ENCODE results near the gene TSC1. TPM values are rescaled to one million over a fixed set of nuclear protein-coding genes. Genes with fewer than 3 reads are reported as not detected.
A peak's percentile ranks its signal among the peaks of the same experiment; 100 is the strongest.
"Not testable (repeated sequence)": the region's sequence is repeated elsewhere in the genome, so short reads cannot be mapped to it uniquely, and the experiment has no call there.

Gene TSC1
- 10 to 100 TPM; 24.4 to 49.1 (median 42.0) TPM for total RNA-seq
- 10 to 100 TPM; 18.9 to 32.9 TPM for polyA plus RNA-seq
- long read RNA-seq, donor 1, partial matches to known transcripts: 15 of 40 reads
- long read RNA-seq, donor 1, other reads (novel, unspliced or antisense): 23 of 40 reads
- long read RNA-seq, donor 2, full-length matches to known transcripts: 9 of 9 reads
- long read RNA-seq, donor 2, partial matches to known transcripts: 0 of 9 reads
- long read RNA-seq, donor 2, other reads (novel, unspliced or antisense): 0 of 9 reads
- long read RNA-seq, donor 3, full-length matches to known transcripts: 4 of 13 reads
- long read RNA-seq, donor 3, partial matches to known transcripts: 1 of 13 reads
- long read RNA-seq, donor 3, other reads (novel, unspliced or antisense): 8 of 13 reads

- Histone ChIP-seq H3K36me3 (no peaks in the 10 kb centered on the region), H3K4me3 (peak within 1 kb of the TSS; percentile 98), H3K27ac (peak within 1 kb of the TSS; percentile 99), H3K9me3 (no peaks in the 10 kb centered on the region), H3K27me3 (no peaks in the 10 kb centered on the region), H3K4me1 (ENCODE audit: insufficient read depth) (peaks cover 3% of the 10 kb centered on the region)
- intact Hi-C loops (cut with DNase I): no loop called here
- TF ChIP-seq EP300 (IDR thresholded peaks at IDR 0.05): peak; percentile 83
- TF ChIP-seq CTCF (IDR thresholded peaks at IDR 0.05): no peak
- peak; percentile 58 for TF ChIP-seq POLR2A (IDR thresholded peaks at IDR 0.05)
- 0% methylated on average over 72 of the region's 72 CpGs for WGBS, 3 donors
- DNase-seq: peak; percentile 97 to 99 (median 99)
Measured at GRCh38 chr9:132944294-132945185, at the start of gene TSC1. TSC1 (minus strand) TSS chr9:132944616; CDS start chr9:132928872, 15,744 bp downstream.

GRCh38 chr9:132993511-132993939 is 49.1 kb upstream of the TSC1 start:
- H3K27me3 ChIP-seq: no peaks in the 10 kb centered on the region
- no peaks in the 10 kb centered on the region for H3K9me3 ChIP-seq
- DNase-seq: no peak
- no peak overlapping the region for H3K27ac ChIP-seq
- intact Hi-C loops (cut with DNase I): no loop called here
- no peaks in the 10 kb centered on the region for H3K36me3 ChIP-seq
- 66 to 75% (median 74%) methylated on average over 14 of the region's 14 CpGs for WGBS, 3 donors
- no peak overlapping the region for H3K4me3 ChIP-seq
- TF ChIP-seq CTCF (IDR thresholded peaks at IDR 0.05): no peak
- TF ChIP-seq POLR2A (IDR thresholded peaks at IDR 0.05): no peak
- no peak for TF ChIP-seq EP300 (IDR thresholded peaks at IDR 0.05)
- H3K4me1 ChIP-seq (ENCODE audit: insufficient read depth): no peaks in the 10 kb centered on the region

- H3K36me3 ChIP-seq: no peaks in the 10 kb centered on the region
- no peak overlapping the region for H3K27ac ChIP-seq
- intact Hi-C loops (cut with DNase I): no loop called here
- WGBS, 3 donors: 44% methylated on average over 16 of the region's 16 CpGs
- H3K4me1 ChIP-seq (ENCODE audit: insufficient read depth): no peaks in the 10 kb centered on the region
- H3K4me3 ChIP-seq: no peak overlapping the region
- no peaks in the 10 kb centered on the region for H3K27me3 ChIP-seq
- H3K9me3 ChIP-seq: no peaks in the 10 kb centered on the region
- TF ChIP-seq EP300 (IDR thresholded peaks at IDR 0.05): no peak
- TF ChIP-seq POLR2A (IDR thresholded peaks at IDR 0.05): no peak
- TF ChIP-seq CTCF (IDR thresholded peaks at IDR 0.05): no peak
- no peak for DNase-seq
Measured at GRCh38 chr9:132991351-132992300, 47.2 kb upstream of the TSC1 start.

GRCh38 chr9:132990781-132991180 is 46.4 kb upstream of the TSC1 start:
- WGBS, 3 donors: 89 to 90% (median 90%) methylated on average over 10 to 14 of the region's 14 CpGs
- no peaks in the 10 kb centered on the region for H3K27me3 ChIP-seq
- TF ChIP-seq EP300 (IDR thresholded peaks at IDR 0.05) (no peak), CTCF (IDR thresholded peaks at IDR 0.05) (no peak), POLR2A (IDR thresholded peaks at IDR 0.05) (no peak)

GRCh38 chr9:132989998-132990557 is 45.7 kb upstream of the TSC1 start:
- H3K36me3 ChIP-seq; H3K9me3 ChIP-seq; H3K4me3 ChIP-seq; H3K4me1 ChIP-seq (ENCODE audit: insufficient read depth); H3K27ac ChIP-seq; intact Hi-C loops (cut with DNase I); H3K27me3 ChIP-seq; DNase-seq: not testable (repeated sequence)
- WGBS, 3 donors: 77 to 83% (median 82%) methylated on average over 4 of the region's 4 CpGs

More at GRCh38 chr9:132990781-132991180, 46.4 kb upstream of the TSC1 start:
- Histone ChIP-seq H3K36me3 (no peaks in the 10 kb centered on the region), H3K9me3 (no peaks in the 10 kb centered on the region), H3K4me1 (ENCODE audit: insufficient read depth) (no peaks in the 10 kb centered on the region), H3K4me3 (no peak overlapping the region), H3K27ac (no peak overlapping the region)
- DNase-seq: no peak
- intact Hi-C loops (cut with DNase I): no loop called here
